Right lung (tissue), 10 donors: Measurements from ENCODE around the gene OR5T1. TPM values are rescaled to one million over a fixed set of nuclear protein-coding genes. Genes with fewer than 3 reads are reported as not detected.

Experiments
- DNase-seq, 2 donors: peaks; one replicate each; pipeline ENCODE4 v3.0.0-alpha.2; 2013
- long read RNA-seq, 8 donors: transcript quantifications; one replicate each; lab custom pipeline, GENCODE V29; 2026
- polyA plus RNA-seq, 5 donors: library from polyadenylated mRNA; unstranded; fragments of 120-200 nt; gene quantifications; one replicate each; pipeline versions ENCODE4 v1.2.1 to v1.2.3, GENCODE V29; 2013; ENCODE audit warnings: inconsistent platforms in 1 of 5, low replicate concordance in 1 of 5; ENCODE audit not compliant: insufficient read length in 5 of 5, insufficient read depth in 1 of 5

OR5T1 gene
- not detected for polyA plus RNA-seq
- long read RNA-seq, donor 1 = 0 reads
- long read RNA-seq, donor 2 = 0 reads
- long read RNA-seq, donor 3 = 0 reads
- long read RNA-seq, donor 4 = 0 reads
- long read RNA-seq, donor 5 = 0 reads
- long read RNA-seq, donor 6 = 0 reads
- long read RNA-seq, donor 7 = 0 reads
- long read RNA-seq, donor 8 = 0 reads

DNA sequence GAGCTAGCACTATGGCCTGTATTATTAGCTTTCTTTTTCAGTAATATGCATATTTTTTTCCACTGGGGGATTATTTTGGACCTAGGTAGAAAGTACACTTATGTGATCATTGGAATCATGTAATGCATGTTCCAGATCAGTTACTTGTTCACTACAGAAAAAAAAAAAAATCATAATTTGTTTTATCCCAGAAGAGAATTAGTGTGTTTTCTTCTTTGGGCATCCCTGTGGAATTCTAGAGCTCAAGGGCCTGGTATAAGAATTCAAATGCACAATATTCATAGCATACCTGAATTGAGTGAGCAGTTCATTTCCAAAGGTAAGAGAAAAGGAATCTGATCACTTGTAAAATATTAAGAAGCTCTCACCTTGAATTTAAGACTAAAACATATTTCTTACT, at the start of gene OR5T1:
OR5T1 (plus strand) TSS at position 301 of the 400 bp plus-strand sequence. CDS start 1,485 bp downstream, outside the sequence.
- no peak for DNase-seq

DNA sequence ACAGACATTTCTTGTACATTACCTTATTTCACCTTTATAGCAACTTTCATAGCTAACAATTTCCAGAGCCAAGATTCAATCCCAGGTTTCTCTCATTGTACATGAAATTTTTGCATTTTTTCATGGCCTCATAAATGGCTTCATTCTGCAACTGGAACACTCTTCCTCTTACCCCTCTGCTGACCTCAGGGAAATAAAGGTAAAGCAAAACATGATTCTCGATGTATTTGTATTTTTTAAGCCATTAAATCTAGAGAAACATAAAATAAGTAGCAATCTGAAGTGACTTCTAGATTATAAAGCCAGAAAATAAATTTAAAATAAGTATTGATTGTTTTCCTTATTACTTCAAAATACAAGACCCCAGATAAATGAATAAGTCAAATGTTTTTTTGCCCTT, 39.8 kb upstream of the OR5T1 start, which contains the start of gene OR5T2:
OR5T2 (minus strand) TSS at position 101 of the 400 bp plus-strand sequence. CDS start 1,193 bp downstream, outside the sequence.
- no peak for DNase-seq

DNA sequence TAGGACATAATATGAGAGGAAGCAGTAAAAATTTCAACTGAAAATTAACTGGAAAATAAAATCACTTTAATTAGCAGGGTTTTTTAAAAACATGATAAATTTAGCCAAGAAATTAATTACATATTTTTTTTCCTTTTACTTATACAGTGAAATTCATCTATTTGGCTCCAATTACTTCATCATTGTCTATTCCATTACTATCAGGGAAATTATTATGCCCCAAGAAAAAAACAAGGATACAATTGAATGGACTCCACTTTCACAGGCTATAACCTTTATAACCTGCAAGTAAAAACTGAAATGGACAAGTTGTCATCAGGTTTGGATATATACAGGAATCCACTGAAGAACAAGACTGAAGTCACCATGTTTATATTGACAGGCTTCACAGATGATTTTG, 22.0 kb upstream of the OR5T1 start, which contains the start of gene OR5T3:
OR5T3 (plus strand) TSS at position 301 of the 400 bp plus-strand sequence; CDS start at position 301, 0 bp downstream.
- DNase-seq = no peak

DNA sequence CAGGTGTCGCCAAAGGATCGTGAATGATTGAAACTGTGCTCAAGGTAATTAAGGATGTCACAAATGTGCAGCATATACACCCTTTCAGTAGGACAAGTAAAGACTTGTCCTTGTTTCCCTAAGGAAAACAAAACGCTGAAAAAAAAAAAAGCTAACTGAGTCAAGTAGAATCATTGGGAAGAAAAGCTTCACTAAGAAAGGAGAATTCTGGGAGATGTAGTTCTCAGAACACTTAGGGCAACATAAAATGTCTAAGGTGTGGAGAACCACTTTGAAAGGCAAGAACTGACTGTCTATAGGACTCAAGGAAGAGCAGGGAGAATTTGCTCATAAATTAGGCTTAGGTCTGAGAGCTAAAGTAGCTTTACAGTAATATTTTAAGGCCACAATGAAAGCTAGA, 2.9 kb upstream of the OR5T1 start:
- no peak for DNase-seq

DNA sequence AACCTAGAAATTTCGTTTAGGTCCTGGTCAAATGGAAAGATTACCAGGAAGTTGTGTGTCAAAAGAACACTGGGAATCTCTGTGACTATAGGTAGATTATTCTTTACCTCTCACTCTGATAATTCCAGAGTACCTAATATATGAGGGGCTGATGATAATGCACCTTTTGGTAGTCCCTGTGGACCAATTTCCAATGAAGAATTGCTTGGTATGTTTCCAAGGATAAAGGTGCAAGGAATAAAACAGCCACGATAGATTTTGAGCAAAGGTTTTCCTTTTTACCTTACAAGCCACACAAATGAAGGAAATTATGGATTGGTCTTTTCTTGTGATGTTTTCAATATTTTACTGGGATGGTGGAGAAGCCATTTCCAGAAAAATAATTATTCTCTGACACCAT, 18.2 kb downstream of the OR5T1 start, which contains the start of gene OR8H1:
OR8H1 (minus strand) TSS at position 101 of the 400 bp plus-strand sequence. CDS start 1,192 bp downstream, outside the sequence.
- DNase-seq = no peak

DNA sequence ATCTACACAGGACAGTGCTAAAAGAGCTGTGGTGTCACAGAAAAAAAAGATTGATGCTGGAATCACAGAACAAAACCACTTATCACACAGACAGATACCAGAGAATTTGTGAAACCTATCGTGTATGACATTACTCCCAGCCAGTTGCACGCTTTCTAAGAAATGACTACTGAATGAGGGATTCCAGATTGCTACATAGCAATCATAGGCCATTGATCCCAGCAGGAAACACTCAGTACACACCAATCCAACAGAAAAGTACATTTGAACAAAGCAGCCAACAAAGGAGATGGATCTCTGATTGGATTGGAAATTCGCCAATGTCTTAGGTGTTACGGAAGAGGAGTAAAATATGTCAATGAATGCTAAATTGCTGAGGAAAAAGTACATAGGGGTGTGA, 22.9 kb downstream of the OR5T1 start:
- DNase-seq = no peak

DNA sequence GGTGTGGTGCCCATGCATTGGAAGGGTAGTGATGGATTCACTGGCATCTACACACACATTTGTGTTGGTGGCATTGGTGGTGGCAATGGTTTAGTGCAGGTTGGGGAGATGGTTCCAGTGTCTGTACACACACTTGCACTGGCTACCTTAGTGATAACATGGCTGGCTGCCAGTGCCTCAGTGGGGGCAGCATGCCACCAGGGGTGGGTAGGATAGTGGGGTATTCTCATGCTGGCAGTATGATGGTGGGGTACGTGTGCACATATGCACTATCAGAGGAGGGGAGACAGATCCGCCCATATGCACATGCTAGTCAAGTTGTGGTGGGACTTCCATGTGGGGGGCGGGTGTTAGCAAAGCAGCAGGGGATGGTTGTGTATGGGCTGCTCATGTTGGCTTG, 33.9 kb downstream of the OR5T1 start:
- no peak for DNase-seq

DNA sequence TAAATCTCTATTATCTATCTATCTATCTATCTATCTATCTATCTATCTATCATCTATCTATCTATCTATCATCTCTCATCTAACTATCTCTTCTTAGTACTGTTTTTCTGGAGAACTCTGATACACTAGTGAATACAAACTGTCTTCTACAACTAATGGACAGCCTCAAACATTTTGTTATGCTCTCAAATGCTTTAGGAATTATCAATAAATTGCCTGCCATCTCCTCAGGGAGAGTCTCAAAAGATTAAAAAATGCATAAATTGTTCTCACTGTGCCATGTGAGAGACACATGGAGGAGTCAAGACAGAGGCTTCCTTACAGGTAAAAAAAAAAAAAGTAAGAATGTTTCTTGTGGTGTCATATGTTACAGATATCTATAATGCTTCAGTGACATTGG, 40.9 kb downstream of the OR5T1 start, which contains the start of gene OR8K3:
OR8K3 (plus strand) TSS at position 301 of the 400 bp plus-strand sequence. CDS start 3,163 bp downstream, outside the sequence.
- DNase-seq = no peak

Other genes with a start within 250 kb of the OR5T1 start
- under 1 TPM; 0.04 to 0.08 (median 0.06) TPM for gene OR5AS1, start 246.5 kb upstream of the OR5T1 start, polyA plus RNA-seq
- gene OR8I2, start 180.8 kb upstream of the OR5T1 start, polyA plus RNA-seq = not detected
- not detected for gene OR8H2, start 170.5 kb upstream of the OR5T1 start, polyA plus RNA-seq
- not detected for gene OR8H3, start 151.8 kb upstream of the OR5T1 start, polyA plus RNA-seq
- not detected for gene OR8J3, start 134.0 kb upstream of the OR5T1 start, polyA plus RNA-seq
- not detected for gene OR8K5, start 113.8 kb upstream of the OR5T1 start, polyA plus RNA-seq
- not detected for gene OR5J2, start 97.5 kb upstream of the OR5T1 start, polyA plus RNA-seq
- gene OR5T2, start 39.9 kb upstream of the OR5T1 start, polyA plus RNA-seq = not detected
- gene OR5T3, start 21.9 kb upstream of the OR5T1 start, polyA plus RNA-seq = not detected
- gene OR8H1, start 18.1 kb downstream of the OR5T1 start, polyA plus RNA-seq = under 1 TPM in 1 of 5 donors, not detected in 4; 0.04 TPM
- not detected for gene OR8K3, start 41.0 kb downstream of the OR5T1 start, polyA plus RNA-seq
- not detected for gene OR8K1, start 71.9 kb downstream of the OR5T1 start, polyA plus RNA-seq
- gene OR8J1, start 80.1 kb downstream of the OR5T1 start, polyA plus RNA-seq = not detected
- not detected for gene OR8U1, start 101.5 kb downstream of the OR5T1 start, polyA plus RNA-seq
- gene OR5AL1, start 138.5 kb downstream of the OR5T1 start, polyA plus RNA-seq = not detected
- gene OR5M3, start 199.2 kb downstream of the OR5T1 start, polyA plus RNA-seq = not detected
- gene OR5M8, start 217.2 kb downstream of the OR5T1 start, polyA plus RNA-seq = not detected